ENCODE measurements around the gene CORO6. TPM values are rescaled to one million over a fixed set of nuclear protein-coding genes. Genes with fewer than 3 reads are reported as not detected.

The CORO6 gene
- polyA plus RNA-seq, 3 donors: 1.3 TPM; not detected in 2

GRCh38 chr17:29575511-29576213 lies 47.0 kb downstream of the CORO6 start:
- Mint-ChIP-seq H3K4me1 (peaks cover 9% of the 10 kb centered on the region), H3K27ac (no peak overlapping the region), H3K9me3 (no peaks in the 10 kb centered on the region), H3K4me3 (no peak overlapping the region), H3K27me3 (ENCODE audit: low read depth in 3 of 3) (peaks cover 0 to 2% (median 0%) of the 10 kb centered on the region in 3 donors), H3K36me3 (peaks cover 57 to 84% of the 10 kb centered on the region in 2 donors)
- Histone ChIP-seq H3K36me3 (replicated peaks in 1 of 2; ENCODE audit: control insufficient read depth in 1 of 2, insufficient read depth in 2 of 2, low read length in 2 of 2) (peaks cover 65 to 71% of the 10 kb centered on the region in 2 donors), H2AFZ (ENCODE audit: insufficient read depth, low read depth, low read length, poor library complexity, severe bottlenecking) (no peak overlapping the region), H3K79me2 (ENCODE audit: insufficient read depth, low read length) (peaks cover 7% of the 10 kb centered on the region), H4K20me1 (ENCODE audit: insufficient read depth, low read length) (peaks cover 37% of the 10 kb centered on the region), H3K9me3 (replicated peaks in 1 of 2; ENCODE audit: control insufficient read depth in 1 of 2, insufficient read depth in 1 of 2, low read length in 2 of 2) (no peaks in the 10 kb centered on the region), H3K4me2 (replicated peaks; ENCODE audit: extremely low read depth, low read length, poor library complexity, severe bottlenecking) (no peak overlapping the region), H3K4me3 (replicated peaks in 1 of 3; ENCODE audit: low read depth in 2 of 3, low read length in 3 of 3) (no peak overlapping the region), H3K27ac (ENCODE audit: low read depth in 1 of 2, low read length in 2 of 2) (no peak overlapping the region), H3K9ac (ENCODE audit: insufficient read depth, low read length, poor library complexity, severe bottlenecking) (no peak overlapping the region), H3K4me1 (ENCODE audit: control insufficient read depth in 1 of 2, insufficient read depth in 2 of 2, low read length in 2 of 2) (peaks cover 2 to 10% of the 10 kb centered on the region in 2 donors), H3K27me3 (ENCODE audit: control insufficient read depth in 2 of 2, insufficient read depth in 2 of 2, low read length in 2 of 2) (no peaks in the 10 kb centered on the region)
- intact Hi-C loops (cut with micrococcal nuclease): no loop called here
- TF ChIP-seq CTCF (IDR thresholded peaks at IDR 0.05): no peak
- WGBS (ENCODE audit: insufficient coverage): 94% methylated on average over 21 of the region's 28 CpGs
- DNase-seq: no peak

GRCh38 chr17:29574732-29575510 lies 47.8 kb downstream of the CORO6 start:
- H3K4me3 Mint-ChIP-seq: no peak overlapping the region
- H3K36me3 ChIP-seq (replicated peaks in 1 of 2; ENCODE audit: control insufficient read depth in 1 of 2, insufficient read depth in 2 of 2, low read length in 2 of 2): peaks cover 64 to 69% of the 10 kb centered on the region in 2 donors

More at GRCh38 chr17:29574732-29575510, 47.8 kb downstream of the CORO6 start:
- Histone ChIP-seq H3K27me3 (ENCODE audit: control insufficient read depth in 2 of 2, insufficient read depth in 2 of 2, low read length in 2 of 2) (no peaks in the 10 kb centered on the region), H3K4me3 (replicated peaks in 1 of 3; ENCODE audit: low read depth in 2 of 3, low read length in 3 of 3) (no peak overlapping the region), H2AFZ (ENCODE audit: insufficient read depth, low read depth, low read length, poor library complexity, severe bottlenecking) (no peak overlapping the region), H3K4me2 (replicated peaks; ENCODE audit: extremely low read depth, low read length, poor library complexity, severe bottlenecking) (no peak overlapping the region), H4K20me1 (ENCODE audit: insufficient read depth, low read length) (peaks cover 32% of the 10 kb centered on the region), H3K9ac (ENCODE audit: insufficient read depth, low read length, poor library complexity, severe bottlenecking) (no peak overlapping the region), H3K27ac (ENCODE audit: low read depth in 1 of 2, low read length in 2 of 2) (no peak overlapping the region), H3K4me1 (ENCODE audit: control insufficient read depth in 1 of 2, insufficient read depth in 2 of 2, low read length in 2 of 2) (peaks cover 0 to 10% of the 10 kb centered on the region in 2 donors), H3K79me2 (ENCODE audit: insufficient read depth, low read length) (peaks cover 7% of the 10 kb centered on the region), H3K9me3 (replicated peaks in 1 of 2; ENCODE audit: control insufficient read depth in 1 of 2, insufficient read depth in 1 of 2, low read length in 2 of 2) (no peaks in the 10 kb centered on the region)
- peak overlapping the region in 4 of 7 donors; percentile 38 to 48 (median 44) for H3K27ac Mint-ChIP-seq
- 93% methylated on average over 14 of the region's 17 CpGs for whole genome bisulfite sequencing (ENCODE audit: insufficient coverage)
- intact Hi-C loops (cut with micrococcal nuclease): no loop called here
- H3K9me3 Mint-ChIP-seq: no peaks in the 10 kb centered on the region
- no peak for TF ChIP-seq CTCF (IDR thresholded peaks at IDR 0.05)
- peaks cover 57 to 79% of the 10 kb centered on the region in 2 donors for H3K36me3 Mint-ChIP-seq
- DNase-seq: no peak
- H3K27me3 Mint-ChIP-seq (ENCODE audit: low read depth in 3 of 3): peaks cover 0 to 2% (median 0%) of the 10 kb centered on the region in 3 donors
- H3K4me1 Mint-ChIP-seq: peaks cover 7% of the 10 kb centered on the region

Measured in CD14-positive monocyte (primary cell).